K562 (cell line): ENCODE results near the gene OLFML2B.

Experiments
- ATF3 ChIP-seq, 2 experiments: fragments of 450-650 bp in 1 of 2; sonication (generic) in 1 of 2; formaldehyde crosslinking in 1 of 2; IDR thresholded peaks in 1 of 2; conservative IDR thresholded peaks in 1 of 2; 2 replicates each; pipeline versions ENCODE4 v1.6.1 to v1.8.1; 2016 to 2023; ENCODE audit warnings: mild to moderate bottlenecking in 2 of 2, moderate library complexity in 2 of 2, inconsistent platforms in 1 of 2, missing genetic modification reagents in 1 of 2
- CEBPB ChIP-seq: fragments of 450-650 bp; IDR thresholded peaks from 2 replicates; pipeline ENCODE4 v1.6.1; 2016; ENCODE audit warnings: missing genetic modification characterization, missing compliant biosample characterization
- DPF2 ChIP-seq: fragments of 450-650 bp; IDR thresholded peaks from 2 replicates; pipeline ENCODE4 v1.6.1; 2016
- FOSL1 ChIP-seq: fragments of 200-800 bp; sonication (Bioruptor generic); conservative IDR thresholded peaks from 2 replicates; pipeline ENCODE4 v1.6.1; 2016; ENCODE audit warnings: missing genetic modification characterization, missing compliant biosample characterization
- KLF1 ChIP-seq: fragments of 450-650 bp; IDR thresholded peaks from 2 replicates; pipeline ENCODE4 v1.6.1; 2016; ENCODE audit warnings: missing genetic modification characterization, missing compliant biosample characterization
- POLR2A ChIP-seq: fragments of 450-650 bp; conservative IDR thresholded peaks from 2 replicates; pipeline ENCODE4 v1.6.1; 2016
- SMC3 ChIP-seq: conservative IDR thresholded peaks from 2 replicates; pipeline ENCODE4 v1.6.1; 2011; ENCODE audit warnings: low read depth, low read length, improper control_type of control experiment; ENCODE audit not compliant: insufficient read depth
- ZNF124 ChIP-seq: sonication (generic); formaldehyde crosslinking; IDR thresholded peaks from 2 replicates; pipeline ENCODE4 v1.8.1; 2022; ENCODE audit warnings: missing genetic modification reagents

- no peak for TF ChIP-seq ZNF124 (CRISPR knock-in tag)
- TF ChIP-seq CEBPB (tag), result no peak
- TF ChIP-seq KLF1 (tag), result no peak
- no peak for TF ChIP-seq SMC3
- no peak for TF ChIP-seq DPF2
- no peak for TF ChIP-seq ATF3 (IDR thresholded peaks at IDR 0.05)
- no peak for TF ChIP-seq ATF3 (CRISPR knock-in tag; conservative IDR thresholded peaks at IDR 0.05)
- no peak for TF ChIP-seq POLR2A
- no peak for TF ChIP-seq FOSL1 (tag)
Observed at GRCh38 chr1:162067466-162067865, 43.8 kb upstream of the OLFML2B start.
